Thyroid gland (tissue), 4 donors: Measurements from ENCODE around the gene NEK7.

Experiments
- POLR2A ChIP-seq, 2 donors: fragments of 450-650 bp; IDR thresholded peaks; one replicate each; pipeline ENCODE4 v1.6.1; 2017; ENCODE audit warnings: antibody characterized with exemption in 2 of 2, mild to moderate bottlenecking in 2 of 2, moderate library complexity in 1 of 2
- TF ChIP-seq, protein P1 (sequence below), 6 experiments: fragments of 200-600 bp in 3 of 6; fragments of 450-650 bp in 3 of 6; sonication (generic) in 3 of 6; IDR thresholded peaks; one replicate each; pipeline ENCODE4 v1.5.1; 2016 to 2019; ENCODE audit warnings: antibody characterized with exemption in 6 of 6, mild to moderate bottlenecking in 2 of 6, inconsistent platforms in 1 of 6, moderate library complexity in 1 of 6

DNA sequence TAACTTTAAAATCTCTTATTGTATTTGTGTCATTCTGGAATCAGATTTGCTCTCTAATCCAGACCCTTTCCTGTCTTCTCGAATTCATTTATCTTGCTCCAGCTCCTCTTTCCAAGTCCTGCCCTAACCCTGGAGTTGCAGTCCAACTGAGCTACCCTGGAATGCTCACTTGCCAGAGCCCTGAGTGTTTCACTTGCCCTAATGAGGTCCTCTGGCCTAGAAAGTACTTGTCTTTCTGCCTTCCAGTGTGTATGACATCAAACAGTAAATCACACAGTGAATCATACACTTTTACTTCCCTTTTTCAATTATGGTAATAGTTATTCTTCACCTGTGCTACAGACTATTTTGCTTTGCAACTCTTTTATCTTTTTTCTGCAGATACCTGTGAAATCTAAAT, 96.9 kb downstream of the NEK7 start:
- TF ChIP-seq, protein P1, sequence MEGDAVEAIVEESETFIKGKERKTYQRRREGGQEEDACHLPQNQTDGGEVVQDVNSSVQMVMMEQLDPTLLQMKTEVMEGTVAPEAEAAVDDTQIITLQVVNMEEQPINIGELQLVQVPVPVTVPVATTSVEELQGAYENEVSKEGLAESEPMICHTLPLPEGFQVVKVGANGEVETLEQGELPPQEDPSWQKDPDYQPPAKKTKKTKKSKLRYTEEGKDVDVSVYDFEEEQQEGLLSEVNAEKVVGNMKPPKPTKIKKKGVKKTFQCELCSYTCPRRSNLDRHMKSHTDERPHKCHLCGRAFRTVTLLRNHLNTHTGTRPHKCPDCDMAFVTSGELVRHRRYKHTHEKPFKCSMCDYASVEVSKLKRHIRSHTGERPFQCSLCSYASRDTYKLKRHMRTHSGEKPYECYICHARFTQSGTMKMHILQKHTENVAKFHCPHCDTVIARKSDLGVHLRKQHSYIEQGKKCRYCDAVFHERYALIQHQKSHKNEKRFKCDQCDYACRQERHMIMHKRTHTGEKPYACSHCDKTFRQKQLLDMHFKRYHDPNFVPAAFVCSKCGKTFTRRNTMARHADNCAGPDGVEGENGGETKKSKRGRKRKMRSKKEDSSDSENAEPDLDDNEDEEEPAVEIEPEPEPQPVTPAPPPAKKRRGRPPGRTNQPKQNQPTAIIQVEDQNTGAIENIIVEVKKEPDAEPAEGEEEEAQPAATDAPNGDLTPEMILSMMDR (IDR thresholded peaks at IDR 0.05): no peak
- no peak for TF ChIP-seq POLR2A (IDR thresholded peaks at IDR 0.05)
